LoVo (cell line): ENCODE data around the gene RAET1E.
"Not testable (repeated sequence)": the region's sequence is repeated elsewhere in the genome, so short reads cannot be mapped to it uniquely, and the experiment has no call there.

Experiments used
- DNase-seq: peaks from one replicate; pipeline ENCODE4 v3.0.0-alpha.2; 2016; ENCODE audit warnings: low spot score

The RAET1E gene, protein sequence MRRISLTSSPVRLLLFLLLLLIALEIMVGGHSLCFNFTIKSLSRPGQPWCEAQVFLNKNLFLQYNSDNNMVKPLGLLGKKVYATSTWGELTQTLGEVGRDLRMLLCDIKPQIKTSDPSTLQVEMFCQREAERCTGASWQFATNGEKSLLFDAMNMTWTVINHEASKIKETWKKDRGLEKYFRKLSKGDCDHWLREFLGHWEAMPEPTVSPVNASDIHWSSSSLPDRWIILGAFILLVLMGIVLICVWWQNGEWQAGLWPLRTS

DNA sequence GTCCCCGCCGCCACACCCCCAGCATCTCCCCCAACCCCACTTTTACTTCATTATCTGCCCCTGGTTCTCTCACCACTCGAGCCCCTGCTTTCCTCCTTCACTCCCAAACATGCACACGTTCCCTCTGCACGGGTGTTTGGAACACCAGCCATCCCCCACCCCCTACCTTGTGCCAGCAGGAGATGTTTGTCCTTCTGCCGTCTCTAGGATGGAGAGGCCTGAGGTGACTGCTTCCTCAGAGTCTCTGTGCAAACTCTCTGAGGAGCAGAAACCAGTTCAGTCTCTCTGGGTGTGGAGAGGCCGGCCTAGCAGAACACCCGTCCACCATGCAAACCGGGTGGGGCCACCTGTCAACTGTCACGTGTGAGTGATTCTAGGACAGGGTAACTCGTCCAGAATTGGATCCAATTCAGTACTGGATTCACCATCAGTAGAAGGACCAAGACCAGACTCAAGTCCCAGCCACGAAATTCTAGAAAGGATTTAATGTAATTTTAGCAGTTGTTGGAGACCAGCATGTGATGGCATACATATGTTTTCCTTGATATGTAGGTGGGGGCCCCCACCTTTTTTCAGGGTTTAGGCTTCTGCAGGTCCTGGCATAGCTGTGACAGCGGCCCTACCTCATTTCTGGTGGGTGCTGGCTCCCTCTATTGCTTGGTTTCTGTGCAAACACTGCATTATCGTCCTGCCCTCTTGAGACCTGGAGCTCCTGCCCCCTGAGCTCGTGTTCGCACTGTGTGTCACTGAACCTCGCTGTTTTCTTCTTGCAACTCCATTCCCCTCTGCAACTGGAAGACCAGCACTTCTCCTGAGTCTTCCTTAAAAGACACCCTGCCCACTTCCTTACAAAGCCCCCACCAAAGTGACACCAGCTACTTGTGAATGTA lies at the start of gene RAET1E:
Gene RAET1E, minus strand, starts transcription at position 259 of the 890 bp plus-strand sequence. CDS start 7,212 bp downstream, outside the sequence.
- DNase-seq, result no peak

DNA sequence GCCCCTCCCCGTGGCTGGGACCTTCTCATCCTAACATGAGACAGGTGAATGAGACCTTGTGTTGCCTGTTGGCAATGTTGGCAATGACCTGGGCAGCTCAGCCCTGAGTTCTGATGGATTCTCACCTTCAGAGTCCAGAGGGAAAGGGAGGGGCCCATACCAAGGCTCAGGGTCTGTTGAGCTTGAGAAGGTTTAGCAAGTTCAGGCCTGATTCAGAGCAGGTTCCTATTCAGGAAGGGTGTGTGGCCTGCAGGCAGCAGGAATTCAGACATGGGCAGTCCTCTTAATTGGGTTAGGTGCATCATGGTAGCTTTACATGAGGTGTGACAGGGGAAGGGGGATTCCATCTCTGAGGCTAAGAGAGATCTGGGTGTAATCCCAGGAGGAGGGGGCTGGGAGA lies 49.6 kb upstream of the RAET1E start:
- DNase-seq, result not testable (repeated sequence)

DNA sequence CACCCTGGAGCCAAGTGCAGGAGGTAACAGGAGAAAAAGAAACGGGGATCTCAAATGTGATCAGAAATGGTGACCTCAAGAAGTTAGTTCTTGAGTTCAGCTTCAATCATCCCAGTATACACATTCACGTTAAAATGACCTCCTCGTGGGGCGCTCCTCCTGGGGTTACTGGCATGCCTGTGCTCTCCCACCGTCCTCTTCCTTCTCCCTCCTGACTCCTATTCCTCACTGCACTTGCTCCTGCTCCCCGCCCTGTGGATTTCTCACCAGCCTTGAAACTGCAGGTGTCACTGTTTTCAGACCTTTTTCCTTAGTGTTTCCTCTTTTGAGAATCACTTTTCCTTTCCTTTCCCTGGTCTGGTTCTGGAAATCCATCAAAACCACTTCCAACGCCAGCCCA lies 48.7 kb upstream of the RAET1E start:
- not testable (repeated sequence) for DNase-seq

DNA sequence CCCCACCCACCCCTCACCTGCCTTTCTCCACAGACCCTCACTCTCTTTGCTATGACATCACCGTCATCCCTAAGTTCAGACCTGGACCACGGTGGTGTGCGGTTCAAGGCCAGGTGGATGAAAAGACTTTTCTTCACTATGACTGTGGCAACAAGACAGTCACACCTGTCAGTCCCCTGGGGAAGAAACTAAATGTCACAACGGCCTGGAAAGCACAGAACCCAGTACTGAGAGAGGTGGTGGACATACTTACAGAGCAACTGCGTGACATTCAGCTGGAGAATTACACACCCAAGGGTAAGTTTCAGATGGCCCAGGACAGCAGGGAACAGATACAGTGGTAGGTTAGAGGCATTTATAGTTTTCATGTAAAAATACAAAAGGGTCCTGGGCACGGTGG lies 47.4 kb upstream of the RAET1E start:
- DNase-seq, result not testable (repeated sequence)

DNA sequence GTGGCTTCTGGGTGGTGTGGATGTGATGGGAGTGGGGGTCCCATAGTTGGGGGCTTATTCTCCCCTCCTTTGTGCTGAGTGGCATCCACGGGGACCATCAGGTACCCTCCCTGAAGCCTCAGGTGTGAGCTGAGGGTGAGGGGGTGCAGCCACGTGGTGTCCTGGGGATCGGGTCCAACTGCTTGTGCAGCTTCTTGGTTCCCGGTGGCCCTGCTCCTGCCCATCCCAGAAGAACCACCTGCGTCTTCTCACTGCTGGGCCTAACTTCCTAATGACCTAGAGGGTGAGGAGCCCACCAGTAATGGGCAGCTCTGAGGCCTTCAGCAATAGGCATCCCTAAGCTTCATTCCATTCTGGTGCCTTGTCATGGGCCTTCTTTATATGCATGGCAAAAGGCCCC lies 45.4 kb upstream of the RAET1E start:
- not testable (repeated sequence) for DNase-seq

DNA sequence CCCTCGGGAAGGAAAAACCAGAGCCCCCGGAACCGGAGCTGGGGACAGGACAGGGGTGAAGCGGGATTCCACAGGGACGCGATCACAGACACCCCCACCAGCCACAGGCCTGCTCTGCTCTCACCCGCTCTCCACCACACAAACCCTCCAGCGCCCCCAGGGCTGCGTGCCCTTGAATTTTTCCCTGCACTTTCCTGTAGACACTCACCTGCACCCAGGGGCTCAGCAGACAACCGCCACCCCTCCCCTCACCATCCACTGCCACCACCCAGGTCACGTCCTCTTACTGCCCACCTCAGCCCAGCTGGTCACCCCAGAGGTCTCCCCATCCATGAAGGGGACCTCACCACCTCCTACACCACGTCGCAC lies 44.5 kb upstream of the RAET1E start:
- DNase-seq, result no peak

DNA sequence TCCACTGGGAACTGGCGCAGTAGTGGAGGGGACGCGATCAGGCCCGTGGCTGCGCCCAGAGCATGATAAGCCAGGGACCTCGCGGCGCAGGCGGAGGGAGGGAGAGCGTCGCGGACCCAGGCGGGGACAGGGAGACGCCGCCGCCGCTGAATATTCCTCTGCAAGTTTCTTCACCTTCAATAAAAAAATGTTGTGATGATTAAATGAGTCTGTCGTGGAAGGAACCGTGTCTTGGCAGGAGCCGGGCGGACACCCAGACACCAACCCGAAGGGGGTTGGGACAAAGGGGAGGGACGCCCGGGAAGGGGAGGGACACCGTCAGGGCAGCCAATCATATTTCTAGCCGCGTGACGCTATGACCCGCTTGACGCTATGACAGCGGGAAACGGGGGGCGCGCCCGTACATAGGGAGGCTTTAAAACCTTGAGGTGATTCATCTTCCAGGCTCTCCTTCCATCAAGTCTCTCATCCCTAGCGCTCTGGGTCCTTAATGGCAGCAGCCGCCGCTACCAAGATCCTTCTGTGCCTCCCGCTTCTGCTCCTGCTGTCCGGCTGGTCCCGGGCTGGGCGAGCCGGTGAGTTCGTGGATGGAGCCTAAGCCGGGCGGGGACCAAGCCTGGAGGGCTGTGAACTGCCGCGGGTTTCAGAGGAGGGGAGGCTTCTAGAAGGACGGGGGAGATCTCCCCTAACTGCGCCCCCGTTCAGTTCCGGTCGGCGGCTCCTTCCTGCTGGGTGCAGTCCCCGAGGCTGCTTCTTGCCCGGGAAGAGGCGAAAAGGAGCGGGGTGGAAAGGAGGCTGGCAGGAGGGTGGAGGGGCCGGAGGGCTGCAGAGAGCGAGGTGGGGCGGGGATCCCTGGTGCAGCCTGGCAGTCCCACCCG lies 43.9 kb upstream of the RAET1E start, which contains the start of gene ULBP2:
Gene ULBP2, plus strand, starts transcription at position 432 of the 878 bp plus-strand sequence. Its CDS starts 59 bp downstream, at position 491.
- peak; percentile 96 for DNase-seq

DNA sequence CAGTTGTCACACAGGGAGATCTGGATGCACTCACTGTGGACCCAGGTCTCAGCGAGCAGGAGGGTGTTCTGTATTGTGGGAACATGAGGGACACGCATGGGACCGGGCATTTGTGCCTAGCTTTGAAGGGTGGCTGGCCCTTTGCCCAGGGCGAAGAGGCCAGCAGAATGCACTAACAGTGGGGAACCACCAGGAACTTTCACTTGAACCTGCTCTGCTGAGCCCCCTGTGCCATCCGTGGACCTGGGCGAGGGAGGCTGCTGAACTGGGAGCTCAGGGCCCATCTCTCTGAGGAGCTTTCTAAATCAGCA lies 42.7 kb upstream of the RAET1E start:
- DNase-seq, result no peak

DNA sequence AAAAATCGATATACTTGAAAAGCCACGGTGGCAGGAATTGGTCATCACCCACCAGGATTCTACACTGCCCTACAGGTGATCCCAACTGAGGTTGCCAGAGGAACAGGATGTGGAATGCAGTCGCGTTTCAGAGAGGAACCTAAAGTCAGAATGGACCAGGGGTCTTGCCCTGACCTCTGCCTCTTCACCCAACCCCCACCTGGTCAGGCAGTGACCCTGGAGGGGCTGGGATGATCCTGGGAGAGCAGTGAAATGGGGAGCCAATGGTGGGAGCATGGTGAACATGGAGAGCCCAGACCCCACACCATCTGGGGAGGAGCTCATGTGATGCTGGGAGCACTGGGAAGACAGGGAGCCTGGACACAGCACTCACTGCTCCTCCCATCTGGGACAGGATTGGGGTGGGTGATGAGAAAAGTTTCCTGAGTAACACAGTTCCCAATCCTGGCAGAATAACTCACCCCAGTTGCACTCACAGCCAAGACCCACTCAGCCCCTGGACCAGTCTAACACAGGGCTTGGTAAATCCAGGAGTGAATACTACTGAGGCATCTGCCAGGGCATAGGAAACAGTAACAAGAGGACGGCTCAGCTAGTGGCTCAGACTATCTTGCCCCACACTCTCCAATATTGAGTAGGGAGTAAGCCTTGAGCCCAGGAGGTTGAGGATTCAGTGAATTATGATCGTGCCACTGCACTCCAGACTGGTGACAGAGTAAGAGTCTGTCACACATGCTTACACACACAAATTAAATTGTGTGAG lies 42.2 kb upstream of the RAET1E start:
- no peak for DNase-seq

DNA sequence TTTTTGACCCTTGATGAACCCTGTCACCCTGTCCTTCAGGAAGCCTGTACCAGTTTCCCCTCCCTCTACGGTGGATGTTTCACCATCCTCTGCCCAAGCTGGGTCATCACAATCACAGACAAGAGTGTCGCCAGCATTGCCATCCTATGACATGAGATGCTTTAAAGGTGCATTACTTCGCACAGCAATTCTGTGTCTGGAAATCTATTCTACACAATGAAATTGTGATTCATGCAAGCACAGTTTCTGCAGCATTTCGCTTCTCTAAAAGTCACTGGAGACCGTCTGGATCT lies 41.4 kb upstream of the RAET1E start:
- no peak for DNase-seq

DNA sequence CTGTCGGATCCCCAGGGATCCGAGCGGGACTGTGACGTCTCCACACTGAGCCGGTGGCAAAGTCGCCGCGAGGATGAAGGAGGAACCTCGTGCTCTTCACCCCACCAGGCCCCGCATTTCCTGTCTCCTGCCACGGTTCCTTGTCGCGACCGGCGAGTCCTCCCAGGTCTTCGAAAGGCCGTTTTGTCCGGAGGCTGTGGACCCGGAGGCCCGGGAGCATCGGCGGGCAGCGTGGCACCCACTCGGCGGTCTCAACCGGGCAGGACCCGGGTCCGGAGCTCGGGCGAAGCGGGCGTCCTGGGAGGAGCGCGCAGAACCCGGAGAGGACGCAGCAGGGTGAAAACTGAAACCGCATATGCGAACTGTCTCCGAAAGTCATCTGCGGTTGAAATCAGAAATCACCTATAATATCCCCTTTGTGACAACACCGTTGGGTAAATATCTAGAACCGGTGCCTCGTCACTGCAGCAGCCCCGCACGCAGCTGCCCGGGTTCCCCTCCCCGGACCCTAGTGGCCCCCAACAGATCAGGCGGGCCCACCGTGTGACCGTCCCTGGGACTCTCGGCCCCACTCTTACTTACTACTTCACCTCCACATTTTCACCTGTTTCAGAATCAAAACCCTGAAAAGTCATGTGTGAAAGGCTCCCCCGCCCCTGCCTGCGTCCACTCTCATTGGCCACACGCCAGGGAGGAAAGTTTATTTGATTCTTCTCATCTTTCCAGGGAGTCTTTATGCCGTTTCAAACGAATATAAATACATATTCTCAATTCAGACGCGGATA lies 40.9 kb upstream of the RAET1E start:
- DNase-seq, result no peak

DNA sequence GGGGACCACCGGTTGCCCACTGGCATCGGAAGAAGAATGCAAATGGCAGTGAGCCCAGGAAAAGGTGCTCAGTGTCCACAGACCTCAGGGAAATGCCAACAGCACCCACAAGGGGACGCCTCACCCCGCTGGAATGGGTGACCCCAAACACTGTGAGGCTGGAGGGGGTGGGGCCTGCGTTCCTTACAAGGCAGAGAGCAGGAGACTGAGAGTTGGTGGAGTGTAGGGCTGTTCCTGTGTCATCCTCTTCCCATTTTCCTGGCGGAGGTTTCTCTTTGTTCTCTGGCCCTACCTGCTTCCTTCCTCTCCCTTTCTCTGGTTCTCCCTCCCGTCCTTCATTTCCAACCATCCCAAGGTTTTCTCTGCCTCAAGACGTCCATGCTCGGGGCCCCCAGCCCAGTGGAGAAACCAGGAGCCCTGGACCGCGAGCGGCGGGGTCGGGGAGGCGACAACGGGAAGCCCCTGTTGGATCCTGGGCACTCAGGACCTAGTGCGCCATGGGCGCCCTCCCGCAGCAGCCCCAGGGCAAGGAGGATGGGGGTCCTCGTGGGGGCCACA lies 40.2 kb upstream of the RAET1E start:
- DNase-seq, result not testable (repeated sequence)

DNA sequence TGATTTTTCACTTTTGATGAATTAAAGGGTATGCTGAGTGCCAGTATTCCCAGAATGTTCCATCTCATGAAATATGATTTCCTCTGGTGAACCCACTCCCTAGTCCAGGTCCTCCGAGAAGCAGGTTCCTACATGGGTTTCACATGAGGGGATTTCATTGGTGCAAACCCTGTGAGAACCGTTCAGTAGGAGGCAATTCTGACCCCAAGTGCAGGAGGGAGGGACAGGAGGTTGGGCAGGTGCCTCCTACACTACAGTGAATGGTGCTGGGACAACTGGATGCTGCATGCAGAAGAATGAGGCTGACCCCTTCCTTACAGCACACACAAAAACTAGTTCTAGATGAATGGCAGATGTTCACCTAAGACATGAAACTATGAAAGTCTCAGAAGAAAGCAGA lies 38.8 kb upstream of the RAET1E start:
- no peak for DNase-seq

DNA sequence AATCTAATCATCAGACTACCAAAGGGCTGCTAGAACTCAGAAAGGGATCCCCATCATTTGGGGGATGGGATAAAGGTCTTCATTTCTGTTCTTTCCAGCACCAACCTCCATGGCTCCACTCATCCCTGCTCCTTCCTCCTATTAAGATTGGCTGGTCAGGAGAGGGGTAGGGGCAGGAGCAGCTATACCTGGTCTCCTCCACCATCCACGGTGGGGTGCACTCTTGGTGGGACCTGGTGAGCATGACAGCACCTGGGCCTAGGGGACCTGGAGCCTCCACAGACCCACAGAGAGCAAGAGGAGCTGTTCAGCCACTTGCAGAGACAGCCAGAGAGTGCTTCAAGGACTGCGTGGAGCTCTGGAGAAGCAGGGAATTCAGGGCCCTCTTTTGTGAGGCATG lies 37.8 kb upstream of the RAET1E start:
- no peak for DNase-seq

DNA sequence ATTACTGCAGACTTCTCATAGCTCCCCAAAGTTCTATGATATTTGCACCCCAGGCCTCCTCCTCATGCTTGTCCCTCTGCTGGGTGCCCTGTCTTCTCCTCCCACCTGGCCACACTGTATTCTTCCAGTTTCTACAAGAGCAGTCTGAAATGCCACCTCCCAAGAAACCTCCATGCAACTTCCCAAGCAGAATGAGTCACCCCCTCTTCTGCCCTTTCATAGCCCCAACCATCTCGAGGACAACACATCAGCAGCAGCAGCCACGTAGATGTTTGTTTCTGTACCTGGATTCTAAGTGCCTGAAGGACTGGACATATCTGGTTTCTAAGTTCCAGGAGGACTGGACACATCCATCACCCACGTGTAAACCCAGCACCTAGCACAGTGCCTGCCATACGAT lies 37.3 kb upstream of the RAET1E start:
- DNase-seq, result no peak

DNA sequence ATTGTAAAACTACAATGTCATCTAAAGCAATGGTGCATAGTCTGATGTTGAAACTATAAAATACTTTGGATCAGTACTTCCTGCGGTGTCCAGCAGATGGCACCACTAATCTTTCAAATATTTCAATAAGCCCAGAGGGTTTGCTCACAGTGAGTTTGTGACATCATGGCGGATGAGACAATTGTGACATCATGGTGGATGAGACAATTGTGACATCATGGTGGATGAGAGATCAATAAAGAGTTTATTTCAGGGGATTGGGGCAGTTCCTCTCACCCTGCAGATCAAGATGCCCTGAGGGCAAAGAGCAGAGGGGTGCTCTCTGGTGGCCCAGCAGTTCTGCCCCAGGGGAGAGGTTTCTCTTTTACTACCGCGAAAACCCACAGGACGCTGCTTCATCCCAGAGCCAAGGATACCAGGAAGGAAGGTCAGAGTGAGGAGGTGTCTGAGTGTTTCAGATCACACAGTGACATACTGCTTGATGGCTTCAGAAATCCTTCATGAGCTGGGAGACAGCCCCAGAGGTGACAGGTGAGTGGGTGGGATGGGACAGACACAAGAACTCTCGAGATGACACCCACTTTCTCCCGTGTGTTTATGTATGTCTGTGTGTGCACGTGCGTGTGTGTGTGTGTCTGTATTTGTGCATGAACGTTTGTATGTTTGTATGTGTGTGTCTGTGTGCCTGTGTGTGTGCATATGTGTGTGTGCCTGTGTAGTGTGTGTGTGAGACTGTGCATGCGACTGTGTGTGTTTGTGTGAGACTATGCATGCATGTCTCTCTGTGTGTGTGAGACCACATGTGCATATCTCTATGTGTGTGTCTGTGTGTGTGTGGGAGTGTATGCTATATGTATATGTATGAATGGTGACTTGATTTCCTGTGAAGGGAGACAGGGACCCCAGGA lies 36.6 kb upstream of the RAET1E start:
- DNase-seq, result peak; percentile 67

DNA sequence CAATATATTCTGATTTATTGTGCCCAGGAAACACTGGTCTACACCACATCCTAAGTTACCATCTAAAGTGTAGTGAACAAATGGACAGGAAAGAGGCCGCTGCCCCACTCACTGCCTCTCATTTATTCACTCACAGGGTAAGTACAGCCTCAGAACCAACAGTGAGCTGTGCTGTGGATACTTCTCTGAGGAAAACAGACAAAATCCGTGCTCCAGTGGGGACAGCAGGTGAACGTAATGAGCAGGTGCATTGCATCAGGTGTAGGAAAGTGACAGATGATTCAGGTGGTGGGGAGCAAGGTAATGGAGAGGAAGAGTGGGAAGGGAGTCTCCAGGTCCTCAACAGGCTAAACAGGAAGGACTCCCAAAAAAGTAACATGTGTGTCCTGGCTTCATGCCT lies 35.5 kb upstream of the RAET1E start:
- DNase-seq, result no peak

DNA sequence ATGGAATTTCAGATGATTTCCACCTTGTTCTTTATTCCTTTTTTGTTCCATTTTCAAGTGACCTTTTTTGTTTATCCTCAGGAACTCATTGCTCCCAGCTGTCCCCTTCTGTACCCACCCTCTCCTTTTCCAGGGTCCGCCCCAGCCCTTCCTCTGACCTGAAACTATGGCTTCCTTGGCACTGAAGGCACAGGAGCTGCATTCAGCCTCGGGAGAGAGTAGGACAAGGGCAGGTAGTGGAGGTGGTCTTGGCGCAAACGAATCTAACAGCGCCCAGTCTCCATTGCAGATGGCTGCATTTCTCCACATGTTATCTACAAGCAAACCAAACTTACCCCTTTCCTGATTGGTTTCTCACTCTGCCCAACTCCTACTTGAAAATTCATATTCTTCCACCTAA lies 35.1 kb upstream of the RAET1E start:
- no peak for DNase-seq

DNA sequence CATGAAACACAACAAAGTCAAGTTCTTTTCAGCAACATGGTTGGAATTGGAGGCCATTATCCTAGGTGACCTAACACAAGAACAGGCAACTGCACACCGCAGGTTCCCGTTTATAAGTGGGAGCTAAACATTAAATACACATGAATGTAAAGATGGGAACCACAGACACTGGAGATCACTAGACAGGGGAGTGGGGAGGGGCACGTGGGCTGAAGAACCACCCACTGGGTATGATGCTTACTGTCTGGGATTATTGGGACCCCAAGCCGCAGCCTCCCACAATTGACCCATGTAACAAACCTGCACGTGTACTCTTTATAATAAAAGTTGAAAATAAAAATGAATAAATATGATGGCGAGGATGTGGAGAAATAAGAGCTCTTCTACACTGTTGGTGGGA lies 33.6 kb upstream of the RAET1E start:
- DNase-seq, result no peak

DNA sequence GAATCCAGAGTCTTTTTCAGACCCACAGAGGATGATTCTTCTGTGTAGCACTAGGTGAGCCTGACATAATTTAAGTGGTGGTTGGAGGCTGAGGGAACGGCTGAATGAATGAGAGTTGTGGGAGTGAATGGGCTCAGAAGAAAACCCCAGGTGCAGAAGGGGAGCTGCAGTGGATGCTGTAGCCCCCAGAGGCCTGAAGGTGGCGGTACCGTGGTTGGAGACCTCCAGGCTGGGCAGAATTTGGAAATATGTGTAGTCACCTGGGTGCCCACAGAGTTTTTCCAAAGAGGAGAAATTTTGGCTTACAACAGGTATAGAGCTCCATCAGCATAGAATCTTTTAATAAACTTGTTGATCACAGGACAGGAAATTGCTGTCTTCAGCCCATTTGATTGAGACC lies 31.5 kb upstream of the RAET1E start:
- DNase-seq, result no peak
